ENCODE measurements around the gene TAOK2.
"Not testable (repeated sequence)": the region's sequence is repeated elsewhere in the genome, so short reads cannot be mapped to it uniquely, and the experiment has no call there.

Gene TAOK2

DNA sequence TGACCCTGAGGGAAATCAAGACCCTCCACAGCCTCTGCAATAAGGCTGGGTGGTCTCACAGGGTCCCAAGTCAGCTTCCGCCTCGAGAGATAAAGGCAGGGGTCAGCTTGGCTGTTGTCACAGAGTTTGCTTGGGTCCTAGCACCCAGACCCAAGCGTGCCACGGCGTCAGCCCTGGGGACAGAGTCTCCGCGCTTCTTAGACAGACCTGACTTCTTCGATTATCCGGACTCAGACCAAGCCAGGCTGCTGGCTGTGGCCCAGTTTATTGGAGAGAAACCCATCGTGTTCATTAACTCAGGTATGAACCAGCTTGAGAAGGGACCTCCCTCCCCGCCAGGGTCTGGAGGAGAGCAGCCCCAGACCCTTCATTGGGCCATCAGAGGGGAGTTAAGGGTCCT is 49.9 kb downstream of the TAOK2 start:
- DNase-seq (ENCODE audit: low read depth in 2 of 2), result no peak

DNA sequence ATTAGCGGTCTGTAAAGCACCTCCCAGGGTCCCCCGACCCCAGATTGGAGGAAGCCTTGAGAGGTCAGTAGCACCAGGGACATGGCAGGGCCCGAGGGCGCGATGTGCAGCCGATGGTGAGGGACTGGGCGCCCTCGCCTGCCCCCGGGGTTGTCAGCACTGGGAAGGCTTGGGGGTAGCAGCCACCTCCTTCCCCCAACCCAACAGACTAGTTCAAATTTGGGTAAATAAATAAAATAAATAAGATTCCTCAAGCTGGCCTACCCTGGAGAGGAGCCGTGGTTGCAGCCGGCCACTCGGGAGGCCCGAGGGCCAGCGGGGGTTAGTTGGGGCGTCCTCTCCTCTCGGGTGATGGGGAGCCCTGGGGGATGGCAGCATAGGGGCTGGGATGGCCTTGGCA is 50.8 kb downstream of the TAOK2 start:
- no peak for DNase-seq (ENCODE audit: low read depth in 2 of 2)

DNA sequence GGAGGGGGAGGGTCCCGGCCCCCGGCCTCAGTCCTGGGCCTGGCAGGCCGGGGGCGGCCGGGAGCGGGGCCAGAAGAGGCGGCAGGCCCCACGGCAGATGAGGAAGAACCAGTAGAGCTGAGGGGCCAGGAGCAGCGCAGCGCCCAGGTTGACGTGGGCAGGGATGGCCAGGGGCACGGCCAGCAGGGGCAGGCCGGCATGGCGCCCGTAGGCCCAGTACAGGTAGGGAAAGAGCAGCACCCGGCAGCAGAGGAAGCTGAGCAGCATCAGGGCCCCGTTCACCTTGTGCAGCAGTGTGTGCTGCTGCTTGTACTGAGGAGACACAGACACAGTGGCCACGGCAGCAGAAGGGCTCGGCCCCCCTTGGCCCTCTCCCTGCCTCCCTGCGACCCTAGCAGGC is 51.5 kb downstream of the TAOK2 start:
- no peak for DNase-seq (ENCODE audit: low read depth in 2 of 2)

GRCh38 chr16:30025574-30025973 is 51.9 kb downstream of the TAOK2 start:
- no peak for DNase-seq (ENCODE audit: low read depth in 2 of 2)

GRCh38 chr16:30026449-30026848 is 52.8 kb downstream of the TAOK2 start:
- no peak for DNase-seq (ENCODE audit: low read depth in 2 of 2)

GRCh38 chr16:30027588-30028437 is 54.1 kb downstream of the TAOK2 start:
- no peak for DNase-seq (ENCODE audit: low read depth in 2 of 2)

- DNase-seq (ENCODE audit: low read depth in 2 of 2), result no peak
Measured at GRCh38 chr16:30028438-30029076, 54.9 kb downstream of the TAOK2 start.

- DNase-seq (ENCODE audit: low read depth in 2 of 2), result no peak
Measured at GRCh38 chr16:30030011-30030685, 56.5 kb downstream of the TAOK2 start.

GRCh38 chr16:30030841-30031413 is 57.3 kb downstream of the TAOK2 start, which contains the start of gene TLCD3B:
Gene TLCD3B, minus strand, starts transcription at chr16:30031271. Its CDS starts 744 bp downstream, at chr16:30030527.
- DNase-seq (ENCODE audit: low read depth in 2 of 2), result no peak

DNA sequence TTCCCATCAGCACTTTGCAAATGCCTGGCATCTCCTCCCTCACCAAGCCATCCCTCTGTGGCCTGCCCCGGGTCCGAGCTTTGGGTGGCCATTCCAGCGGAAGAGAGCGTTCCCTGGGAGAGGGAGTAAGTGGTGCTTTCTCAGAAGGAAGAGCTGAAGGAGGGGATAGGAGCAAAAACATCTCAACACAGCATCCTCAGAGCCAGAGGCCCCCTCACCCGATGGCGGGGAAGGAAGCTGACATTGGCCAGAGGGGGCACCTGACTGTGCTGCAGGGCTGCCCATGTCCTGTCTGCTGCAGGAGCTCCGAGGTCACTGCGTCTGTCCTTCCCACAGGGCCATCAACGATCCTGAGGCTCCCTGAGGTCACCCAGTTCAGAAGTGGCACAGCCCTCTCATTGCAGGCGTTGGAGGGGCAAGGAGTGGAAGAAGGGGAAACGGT is 57.8 kb downstream of the TAOK2 start:
- DNase-seq (ENCODE audit: low read depth in 2 of 2), result no peak

GRCh38 chr16:30032083-30032819 is 58.6 kb downstream of the TAOK2 start:
- DNase-seq (ENCODE audit: low read depth in 2 of 2), result peak in 1 of 2 donors; percentile 37

GRCh38 chr16:30033270-30033669 is 59.6 kb downstream of the TAOK2 start:
- DNase-seq (ENCODE audit: low read depth in 2 of 2), result no peak

GRCh38 chr16:30040221-30040620 is 66.6 kb downstream of the TAOK2 start:
- DNase-seq (ENCODE audit: low read depth in 2 of 2), result no peak

DNA sequence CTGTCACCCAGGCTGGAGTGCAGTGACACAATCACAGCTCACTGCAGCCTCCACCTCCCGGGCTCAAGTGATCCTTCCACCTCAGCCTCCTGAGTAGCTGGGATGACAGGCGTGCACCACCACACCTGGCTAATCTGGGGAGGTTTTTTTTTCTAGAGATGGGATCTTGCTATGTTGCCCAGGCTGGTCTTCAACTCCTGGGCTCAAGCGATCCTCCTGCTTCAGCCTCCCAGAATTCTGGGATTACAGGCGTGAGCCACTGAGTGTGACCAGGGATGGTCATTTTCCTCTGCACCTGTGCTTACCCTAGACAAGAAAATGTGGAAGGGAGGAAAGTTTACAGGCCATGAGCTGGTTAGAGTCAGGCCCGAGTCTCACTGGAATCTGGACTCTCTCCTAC is 67.0 kb downstream of the TAOK2 start:
- DNase-seq (ENCODE audit: low read depth in 2 of 2), result not testable (repeated sequence)

- no peak for DNase-seq (ENCODE audit: low read depth in 2 of 2)
Measured at GRCh38 chr16:30041841-30042240, 68.2 kb downstream of the TAOK2 start.

Measured in stimulated activated CD8-positive, alpha-beta memory T cell treated with anti-CD3 and anti-CD28 coated beads, Interleukin-7, amount 100 ng/mL, for 1 hour (primary cell).